ENCODE measurements around the gene KRTAP3-3.

DNA sequence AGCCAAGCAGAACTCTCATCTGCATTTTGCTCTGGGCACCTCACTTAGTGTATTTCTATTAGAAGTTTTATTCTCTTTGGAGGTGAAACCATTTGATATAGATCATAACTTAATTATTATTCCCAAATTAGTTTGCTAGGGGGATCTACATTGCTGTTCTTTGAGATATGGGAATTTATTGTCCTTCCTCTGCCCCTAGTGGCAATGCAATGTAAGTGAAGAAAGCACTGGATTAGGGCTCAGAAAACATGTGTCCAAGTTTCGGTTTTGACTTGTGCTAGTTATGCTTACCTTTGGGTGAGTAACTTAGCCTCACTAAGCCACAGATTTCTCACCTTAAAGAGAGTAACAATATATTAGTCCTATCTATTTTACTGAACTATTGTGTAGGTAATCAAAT, 30.1 kb downstream of the KRTAP3-3 start:
- TF ChIP-seq, protein P1, sequence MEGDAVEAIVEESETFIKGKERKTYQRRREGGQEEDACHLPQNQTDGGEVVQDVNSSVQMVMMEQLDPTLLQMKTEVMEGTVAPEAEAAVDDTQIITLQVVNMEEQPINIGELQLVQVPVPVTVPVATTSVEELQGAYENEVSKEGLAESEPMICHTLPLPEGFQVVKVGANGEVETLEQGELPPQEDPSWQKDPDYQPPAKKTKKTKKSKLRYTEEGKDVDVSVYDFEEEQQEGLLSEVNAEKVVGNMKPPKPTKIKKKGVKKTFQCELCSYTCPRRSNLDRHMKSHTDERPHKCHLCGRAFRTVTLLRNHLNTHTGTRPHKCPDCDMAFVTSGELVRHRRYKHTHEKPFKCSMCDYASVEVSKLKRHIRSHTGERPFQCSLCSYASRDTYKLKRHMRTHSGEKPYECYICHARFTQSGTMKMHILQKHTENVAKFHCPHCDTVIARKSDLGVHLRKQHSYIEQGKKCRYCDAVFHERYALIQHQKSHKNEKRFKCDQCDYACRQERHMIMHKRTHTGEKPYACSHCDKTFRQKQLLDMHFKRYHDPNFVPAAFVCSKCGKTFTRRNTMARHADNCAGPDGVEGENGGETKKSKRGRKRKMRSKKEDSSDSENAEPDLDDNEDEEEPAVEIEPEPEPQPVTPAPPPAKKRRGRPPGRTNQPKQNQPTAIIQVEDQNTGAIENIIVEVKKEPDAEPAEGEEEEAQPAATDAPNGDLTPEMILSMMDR (IDR thresholded peaks at IDR 0.05), result peak; percentile 83
- TF ChIP-seq ZFX (IDR thresholded peaks at IDR 0.05; ENCODE audit: borderline replicate concordance), result no peak

Measured in 22Rv1 (cell line).